Astrocyte (in vitro differentiated cells and primary cell): ENCODE data around the gene KIF3C.

ENCODE experiments used
- EZH2 ChIP-seq: IDR thresholded peaks from 2 replicates; pipeline ENCODE4 v1.6.1; 2012; ENCODE audit warnings: mild to moderate bottlenecking, low read length, inconsistent platforms; ENCODE audit not compliant: insufficient read depth
- TF ChIP-seq, protein P1 (sequence below): IDR thresholded peaks from 2 replicates; pipeline ENCODE4 v1.5.1; 2011; ENCODE audit warnings: low read depth, mild to moderate bottlenecking, inconsistent platforms, low read length, moderate library complexity; ENCODE audit not compliant: insufficient read depth

GRCh38 chr2:25994509-25994908, 12.2 kb upstream of the KIF3C start:
- TF ChIP-seq, protein P1, sequence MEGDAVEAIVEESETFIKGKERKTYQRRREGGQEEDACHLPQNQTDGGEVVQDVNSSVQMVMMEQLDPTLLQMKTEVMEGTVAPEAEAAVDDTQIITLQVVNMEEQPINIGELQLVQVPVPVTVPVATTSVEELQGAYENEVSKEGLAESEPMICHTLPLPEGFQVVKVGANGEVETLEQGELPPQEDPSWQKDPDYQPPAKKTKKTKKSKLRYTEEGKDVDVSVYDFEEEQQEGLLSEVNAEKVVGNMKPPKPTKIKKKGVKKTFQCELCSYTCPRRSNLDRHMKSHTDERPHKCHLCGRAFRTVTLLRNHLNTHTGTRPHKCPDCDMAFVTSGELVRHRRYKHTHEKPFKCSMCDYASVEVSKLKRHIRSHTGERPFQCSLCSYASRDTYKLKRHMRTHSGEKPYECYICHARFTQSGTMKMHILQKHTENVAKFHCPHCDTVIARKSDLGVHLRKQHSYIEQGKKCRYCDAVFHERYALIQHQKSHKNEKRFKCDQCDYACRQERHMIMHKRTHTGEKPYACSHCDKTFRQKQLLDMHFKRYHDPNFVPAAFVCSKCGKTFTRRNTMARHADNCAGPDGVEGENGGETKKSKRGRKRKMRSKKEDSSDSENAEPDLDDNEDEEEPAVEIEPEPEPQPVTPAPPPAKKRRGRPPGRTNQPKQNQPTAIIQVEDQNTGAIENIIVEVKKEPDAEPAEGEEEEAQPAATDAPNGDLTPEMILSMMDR = no peak
- no peak for TF ChIP-seq EZH2
